ENCODE data around the gene SYT14.

SYT14 gene

DNA sequence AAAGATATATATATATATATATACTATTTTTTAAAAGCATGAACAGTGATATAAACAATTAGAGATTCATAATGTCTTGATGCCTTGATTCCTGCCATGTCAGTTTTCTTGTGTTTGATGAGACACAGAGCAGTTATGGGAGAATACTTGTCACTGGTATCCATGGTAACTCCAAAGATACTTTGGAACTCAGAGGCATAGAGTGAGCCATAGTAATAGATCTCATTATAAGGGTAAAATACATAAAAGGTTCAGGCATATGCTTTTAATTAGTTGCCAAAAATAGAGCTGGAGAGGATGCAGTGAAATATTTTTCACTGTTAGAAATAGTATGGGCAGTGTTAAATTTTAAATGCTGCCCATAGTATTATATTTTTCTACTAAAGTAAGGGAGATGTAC is 134.1 kb downstream of the SYT14 start:
- no peak overlapping the region for H2AFZ ChIP-seq (ENCODE audit: low read length)
- H3K27me3 ChIP-seq (ENCODE audit: insufficient read depth, low read length, poor library complexity, severe bottlenecking) = no peaks in the 10 kb centered on the region
- no peaks in the 10 kb centered on the region for H3K79me2 ChIP-seq (ENCODE audit: insufficient read depth, low read length)
- H3K9me2 ChIP-seq (replicated peaks; ENCODE audit: low read depth, low read length) = no peaks in the 10 kb centered on the region
- no peak for TF ChIP-seq EZH2phosphoT487 (IDR thresholded peaks at IDR 0.05; ENCODE audit: borderline replicate concordance)
- TF ChIP-seq, protein P1, sequence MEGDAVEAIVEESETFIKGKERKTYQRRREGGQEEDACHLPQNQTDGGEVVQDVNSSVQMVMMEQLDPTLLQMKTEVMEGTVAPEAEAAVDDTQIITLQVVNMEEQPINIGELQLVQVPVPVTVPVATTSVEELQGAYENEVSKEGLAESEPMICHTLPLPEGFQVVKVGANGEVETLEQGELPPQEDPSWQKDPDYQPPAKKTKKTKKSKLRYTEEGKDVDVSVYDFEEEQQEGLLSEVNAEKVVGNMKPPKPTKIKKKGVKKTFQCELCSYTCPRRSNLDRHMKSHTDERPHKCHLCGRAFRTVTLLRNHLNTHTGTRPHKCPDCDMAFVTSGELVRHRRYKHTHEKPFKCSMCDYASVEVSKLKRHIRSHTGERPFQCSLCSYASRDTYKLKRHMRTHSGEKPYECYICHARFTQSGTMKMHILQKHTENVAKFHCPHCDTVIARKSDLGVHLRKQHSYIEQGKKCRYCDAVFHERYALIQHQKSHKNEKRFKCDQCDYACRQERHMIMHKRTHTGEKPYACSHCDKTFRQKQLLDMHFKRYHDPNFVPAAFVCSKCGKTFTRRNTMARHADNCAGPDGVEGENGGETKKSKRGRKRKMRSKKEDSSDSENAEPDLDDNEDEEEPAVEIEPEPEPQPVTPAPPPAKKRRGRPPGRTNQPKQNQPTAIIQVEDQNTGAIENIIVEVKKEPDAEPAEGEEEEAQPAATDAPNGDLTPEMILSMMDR (conservative IDR thresholded peaks at IDR 0.05; ENCODE audit: low read length) = no peak
- no peak overlapping the region for H3K9ac ChIP-seq (ENCODE audit: low read depth, low read length, poor library complexity, severe bottlenecking)
- no peaks in the 10 kb centered on the region for H3F3A ChIP-seq (ENCODE audit: low read depth)
- no peaks in the 10 kb centered on the region for H3K4me1 ChIP-seq (ENCODE audit: insufficient read depth, low read length, poor library complexity, severe bottlenecking)
- no peaks in the 10 kb centered on the region for H3K9me3 ChIP-seq (ENCODE audit: insufficient read depth, low read depth, low read length)
- no peak overlapping the region for H3K4me3 ChIP-seq (ENCODE audit: low read length, poor library complexity, severe bottlenecking)
- H4K20me1 ChIP-seq (ENCODE audit: insufficient read depth, low read length, poor library complexity, severe bottlenecking) = no peaks in the 10 kb centered on the region
- no peak overlapping the region for H3K4me2 ChIP-seq (ENCODE audit: low read depth, low read length, poor library complexity, severe bottlenecking)
- no peaks in the 10 kb centered on the region for H3K36me3 ChIP-seq (ENCODE audit: insufficient read depth, low read length)

DNA sequence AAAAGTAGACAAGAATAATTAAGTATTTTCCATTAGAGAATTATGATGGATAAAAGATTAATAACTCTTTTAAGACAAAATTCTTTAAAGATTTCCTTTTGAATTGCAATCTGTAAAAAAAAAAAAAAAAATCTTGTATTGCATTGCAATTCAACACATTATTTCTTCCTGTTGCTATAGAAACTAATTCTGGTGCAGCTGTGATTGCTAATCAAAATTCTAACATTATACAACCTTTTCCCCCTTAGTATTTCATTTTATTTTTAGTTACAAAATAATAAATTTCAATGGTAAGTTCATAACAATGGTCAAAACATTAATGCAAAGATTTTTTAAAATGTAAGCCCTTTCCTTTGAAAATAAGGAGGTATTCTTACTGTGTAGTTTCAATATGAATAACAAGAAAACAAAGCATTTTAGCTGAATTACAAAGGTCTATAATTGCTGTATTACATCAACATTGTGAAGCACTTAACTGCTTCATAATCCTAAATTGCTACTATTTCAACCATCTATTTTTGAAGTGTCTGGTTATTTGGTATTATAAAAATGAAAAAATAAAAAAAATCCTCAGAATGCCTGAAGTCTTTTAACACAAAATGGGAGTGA is 135.0 kb downstream of the SYT14 start:
- H4K20me1 ChIP-seq (ENCODE audit: insufficient read depth, low read length, poor library complexity, severe bottlenecking) = no peaks in the 10 kb centered on the region
- H3K79me2 ChIP-seq (ENCODE audit: insufficient read depth, low read length) = no peaks in the 10 kb centered on the region
- TF ChIP-seq EZH2phosphoT487 (IDR thresholded peaks at IDR 0.05; ENCODE audit: borderline replicate concordance) = no peak
- TF ChIP-seq, protein P1 (conservative IDR thresholded peaks at IDR 0.05; ENCODE audit: low read length) = no peak
- H3K27me3 ChIP-seq (ENCODE audit: insufficient read depth, low read length, poor library complexity, severe bottlenecking) = no peaks in the 10 kb centered on the region
- no peak overlapping the region for H3K9ac ChIP-seq (ENCODE audit: low read depth, low read length, poor library complexity, severe bottlenecking)
- H3K9me3 ChIP-seq (ENCODE audit: insufficient read depth, low read depth, low read length) = no peaks in the 10 kb centered on the region
- H3K4me2 ChIP-seq (ENCODE audit: low read depth, low read length, poor library complexity, severe bottlenecking) = no peak overlapping the region
- H3K36me3 ChIP-seq (ENCODE audit: insufficient read depth, low read length) = no peaks in the 10 kb centered on the region
- H3K9me2 ChIP-seq (replicated peaks; ENCODE audit: low read depth, low read length) = no peaks in the 10 kb centered on the region
- no peaks in the 10 kb centered on the region for H3F3A ChIP-seq (ENCODE audit: low read depth)
- H3K4me1 ChIP-seq (ENCODE audit: insufficient read depth, low read length, poor library complexity, severe bottlenecking) = no peaks in the 10 kb centered on the region
- H2AFZ ChIP-seq (ENCODE audit: low read length) = no peak overlapping the region
- H3K4me3 ChIP-seq (ENCODE audit: low read length, poor library complexity, severe bottlenecking) = no peak overlapping the region

DNA sequence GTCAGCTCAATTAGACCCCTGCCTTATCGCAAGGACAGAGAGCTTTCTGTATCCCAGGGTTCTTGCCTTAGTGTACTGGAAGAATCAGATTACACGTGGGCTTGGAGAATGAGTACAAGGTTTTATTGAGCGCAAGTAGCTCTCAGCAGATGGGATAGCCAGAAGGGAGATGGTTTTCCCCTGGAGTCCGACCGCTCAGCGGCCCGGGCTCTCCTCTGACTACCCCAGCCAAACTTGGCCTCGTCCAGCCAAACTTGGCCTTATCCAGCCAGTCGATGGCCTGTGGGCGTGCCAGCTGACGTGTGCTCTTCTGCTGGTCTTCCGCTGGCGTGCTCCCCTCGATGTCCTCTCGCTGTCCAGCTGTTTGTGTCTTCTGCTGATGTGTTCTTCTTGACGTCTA is 136.9 kb downstream of the SYT14 start:
- H4K20me1 ChIP-seq (ENCODE audit: insufficient read depth, low read length, poor library complexity, severe bottlenecking) = no peaks in the 10 kb centered on the region
- H3K27me3 ChIP-seq (ENCODE audit: insufficient read depth, low read length, poor library complexity, severe bottlenecking) = no peaks in the 10 kb centered on the region
- no peaks in the 10 kb centered on the region for H3K4me1 ChIP-seq (ENCODE audit: insufficient read depth, low read length, poor library complexity, severe bottlenecking)
- no peaks in the 10 kb centered on the region for H3K36me3 ChIP-seq (ENCODE audit: insufficient read depth, low read length)
- no peak overlapping the region for H3K4me3 ChIP-seq (ENCODE audit: low read length, poor library complexity, severe bottlenecking)
- H3K9me2 ChIP-seq (replicated peaks; ENCODE audit: low read depth, low read length) = no peaks in the 10 kb centered on the region
- no peak overlapping the region for H3K4me2 ChIP-seq (ENCODE audit: low read depth, low read length, poor library complexity, severe bottlenecking)
- H3K9me3 ChIP-seq (ENCODE audit: insufficient read depth, low read depth, low read length) = no peaks in the 10 kb centered on the region
- no peaks in the 10 kb centered on the region for H3K79me2 ChIP-seq (ENCODE audit: insufficient read depth, low read length)
- H2AFZ ChIP-seq (ENCODE audit: low read length) = no peak overlapping the region
- no peaks in the 10 kb centered on the region for H3F3A ChIP-seq (ENCODE audit: low read depth)
- TF ChIP-seq, protein P1 (conservative IDR thresholded peaks at IDR 0.05; ENCODE audit: low read length) = no peak
- TF ChIP-seq EZH2phosphoT487 (IDR thresholded peaks at IDR 0.05; ENCODE audit: borderline replicate concordance) = no peak
- H3K9ac ChIP-seq (ENCODE audit: low read depth, low read length, poor library complexity, severe bottlenecking) = no peak overlapping the region
